AG20443 (cell line): ENCODE data around the gene PDIA5.
A peak's percentile ranks its signal among the peaks of the same experiment; 100 is the strongest.

ENCODE experiments used
- DNase-seq: peaks from one replicate; pipeline ENCODE4 v3.0.0; 2012; ENCODE audit warnings: low spot score, mixed read lengths

Gene PDIA5

DNA sequence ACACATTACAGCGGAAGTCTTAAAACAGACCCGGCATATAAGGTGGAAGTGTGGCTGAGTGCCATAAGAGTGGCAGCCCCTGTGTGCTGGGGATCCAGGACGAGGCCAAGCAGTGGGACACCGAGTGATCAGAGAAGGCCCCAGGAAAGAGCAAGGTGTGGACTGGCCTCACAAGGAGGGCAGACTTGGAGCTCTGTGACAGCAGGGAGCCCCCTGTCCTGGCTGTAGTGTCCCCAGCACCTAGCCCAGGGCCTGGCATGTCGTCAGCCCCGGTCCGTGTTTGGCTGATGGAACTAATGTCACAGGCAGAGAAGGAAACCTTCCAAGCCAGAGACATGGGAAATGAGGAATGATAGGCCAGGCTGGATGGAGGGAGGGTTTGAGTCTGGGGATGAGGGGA, 4.8 kb downstream of the PDIA5 start:
- no peak for DNase-seq

DNA sequence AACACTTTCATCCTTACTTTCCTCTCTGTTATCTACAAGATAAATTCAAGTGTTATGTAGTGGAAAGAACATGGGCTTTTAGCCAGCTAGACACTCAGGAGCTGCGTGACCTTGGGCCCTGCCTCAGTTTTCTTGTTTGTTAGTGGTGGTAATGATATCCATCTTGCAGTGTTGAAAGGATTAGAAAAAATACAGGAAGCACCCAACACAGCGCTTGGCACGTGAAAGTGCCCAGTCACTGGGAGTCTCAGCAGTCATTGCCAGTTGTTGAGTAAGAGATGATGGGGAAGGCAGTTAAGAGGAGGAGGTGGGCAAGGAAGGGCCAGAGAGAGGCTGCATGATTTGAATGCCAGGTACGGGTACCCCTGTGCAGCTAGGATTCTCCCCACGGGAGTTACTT, 5.3 kb downstream of the PDIA5 start:
- no peak for DNase-seq

DNA sequence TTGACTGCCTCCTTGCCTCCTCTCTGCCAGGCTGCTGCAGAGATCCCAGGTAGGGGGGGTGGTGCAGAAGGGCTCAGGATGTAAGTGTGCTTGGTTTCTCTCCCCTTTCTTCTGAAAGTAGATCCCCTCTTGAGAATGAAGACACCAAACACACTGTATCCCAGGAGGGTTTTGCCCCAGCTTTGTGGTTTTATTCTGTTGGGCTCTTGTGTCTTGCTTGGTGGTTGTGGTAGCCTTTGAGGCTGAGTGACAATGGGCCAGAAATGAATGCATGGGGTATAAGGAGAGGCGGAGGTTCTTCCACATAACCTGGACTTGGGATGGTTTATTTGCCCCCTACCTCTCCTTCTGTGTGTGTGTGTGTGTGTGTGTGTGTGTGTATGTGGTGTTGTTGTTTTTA, 5.7 kb downstream of the PDIA5 start:
- no peak for DNase-seq

DNA sequence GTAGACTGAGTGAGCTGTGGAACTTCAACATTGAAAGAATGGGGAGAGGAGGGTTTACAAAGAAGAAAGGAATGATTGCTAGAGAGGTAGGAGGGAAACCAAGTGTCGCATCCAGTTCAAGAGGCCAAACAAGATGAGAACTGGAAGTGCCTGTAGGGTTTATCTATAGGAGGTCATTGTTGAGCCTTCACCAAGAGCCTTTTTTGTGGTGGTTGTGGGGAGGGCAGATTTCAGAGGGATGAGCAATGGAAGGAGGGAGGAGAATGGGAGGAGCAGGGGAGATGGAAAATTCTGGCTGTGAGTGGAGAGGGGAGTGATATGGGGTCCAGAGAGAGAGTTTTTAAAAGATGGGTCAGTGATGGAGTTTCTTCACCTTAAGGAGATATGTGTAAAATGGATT, 8.5 kb downstream of the PDIA5 start:
- DNase-seq, result no peak

DNA sequence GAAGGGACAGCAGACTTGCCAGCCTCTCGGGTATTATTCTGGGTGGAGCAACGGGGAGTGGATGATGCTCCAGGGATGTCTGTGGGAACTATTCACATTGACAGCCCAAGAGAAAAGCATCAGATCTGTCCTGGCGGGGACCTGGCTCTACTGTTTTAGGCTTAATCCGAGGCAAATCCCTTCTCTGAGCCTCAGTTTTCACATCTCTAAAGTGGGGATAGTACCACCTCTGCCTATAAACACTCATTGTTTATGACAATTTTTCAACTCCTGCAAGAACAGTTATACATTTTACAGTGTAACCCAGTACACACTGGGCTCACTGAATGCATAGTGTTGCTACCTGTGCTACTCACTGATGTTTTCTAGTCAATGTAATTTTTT, 9.3 kb downstream of the PDIA5 start:
- no peak for DNase-seq

DNA sequence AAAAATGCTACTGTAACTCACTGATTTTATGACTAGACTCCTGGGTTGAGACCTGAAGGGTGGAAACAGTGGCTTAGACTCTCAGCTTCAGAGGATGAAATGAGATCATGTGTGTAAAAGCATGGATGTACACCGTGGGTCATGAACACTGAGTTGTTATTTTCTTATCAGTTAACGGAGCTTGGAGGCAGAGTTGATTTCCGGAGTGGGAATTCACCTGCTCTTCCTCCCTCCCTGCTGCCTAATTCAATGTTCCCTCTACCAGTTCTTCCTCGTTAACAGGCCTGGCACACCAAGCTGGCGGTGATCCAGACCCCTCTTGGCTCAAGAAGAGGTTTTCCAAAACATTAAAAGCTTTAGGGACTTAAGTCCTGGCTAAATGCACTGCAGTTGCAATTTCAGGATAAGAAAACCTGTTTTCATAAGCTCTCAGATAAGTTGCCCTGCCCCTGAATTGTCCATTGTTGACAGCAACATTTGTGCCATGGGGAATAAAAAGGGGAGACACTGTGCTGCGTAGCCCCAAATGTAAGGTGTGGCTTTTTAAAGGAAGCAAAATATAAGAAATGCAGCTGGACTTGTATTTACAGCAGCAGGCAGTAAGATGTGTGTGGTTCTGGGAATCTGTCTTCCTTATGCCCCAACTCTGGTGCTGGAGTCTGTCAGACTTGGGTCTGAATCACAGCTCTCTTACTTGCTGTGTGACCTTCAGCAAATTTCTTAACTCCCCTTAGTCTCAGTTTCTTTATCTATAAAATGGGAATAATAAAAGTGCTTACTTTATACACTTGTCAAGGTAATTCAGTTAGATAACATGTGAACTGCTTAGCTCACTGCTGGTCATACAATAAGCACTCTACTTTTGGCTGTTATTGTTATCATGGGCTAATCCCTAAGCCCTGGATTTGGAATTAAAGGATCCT, 9.9 kb downstream of the PDIA5 start:
- DNase-seq, result no peak

DNA sequence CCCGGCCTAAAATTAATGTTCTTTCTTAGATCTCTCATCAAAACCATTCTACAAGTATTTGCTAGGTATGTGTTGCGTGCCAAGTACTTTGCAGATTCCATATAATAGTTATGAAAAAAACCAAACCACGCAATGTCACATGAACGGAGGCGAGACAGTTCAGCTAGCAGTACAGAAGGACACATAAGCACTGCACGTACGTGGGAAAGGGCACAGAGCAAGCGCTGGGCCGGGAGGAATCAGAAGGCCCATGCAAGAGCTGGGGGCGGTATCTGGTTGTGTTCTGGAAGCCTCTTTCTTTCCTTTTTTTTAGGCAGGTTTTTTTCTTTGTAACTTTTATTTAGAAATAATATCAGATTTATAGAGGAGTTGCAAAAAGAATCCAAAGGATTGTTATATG, 11.3 kb downstream of the PDIA5 start:
- no peak for DNase-seq

DNA sequence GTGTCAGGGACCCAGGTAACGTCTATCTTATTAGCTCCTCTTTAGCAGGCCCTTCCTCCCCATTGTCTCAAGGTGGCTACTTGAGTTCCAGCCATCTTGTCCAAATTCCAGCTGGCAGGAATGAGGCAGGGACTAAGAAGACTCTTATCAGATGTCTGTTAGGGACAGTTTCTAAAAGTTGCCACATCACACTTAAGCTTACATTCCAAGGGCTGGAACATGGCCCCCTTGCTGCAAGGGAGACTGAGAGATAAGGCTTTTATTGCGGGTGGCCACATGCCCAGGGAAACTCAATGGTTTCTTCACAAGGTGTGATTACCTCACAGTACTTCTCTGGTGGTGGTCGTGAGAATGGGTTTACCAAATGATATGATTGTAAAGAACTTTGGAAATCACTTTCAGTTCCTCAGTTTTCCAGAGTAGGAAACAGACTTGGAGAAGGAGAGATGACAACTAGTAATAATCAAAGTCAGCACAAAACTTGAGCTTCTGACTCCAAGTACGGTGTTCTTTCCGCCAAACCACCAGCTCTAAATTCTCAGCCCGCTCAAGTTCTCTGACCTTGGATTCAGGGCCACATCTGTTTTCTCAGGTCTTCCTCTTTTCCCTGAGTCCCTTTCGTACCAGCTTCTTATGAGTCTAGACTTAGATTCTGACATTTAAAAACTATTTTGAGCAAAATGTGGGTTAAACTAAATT, 14.2 kb downstream of the PDIA5 start:
- no peak for DNase-seq

DNA sequence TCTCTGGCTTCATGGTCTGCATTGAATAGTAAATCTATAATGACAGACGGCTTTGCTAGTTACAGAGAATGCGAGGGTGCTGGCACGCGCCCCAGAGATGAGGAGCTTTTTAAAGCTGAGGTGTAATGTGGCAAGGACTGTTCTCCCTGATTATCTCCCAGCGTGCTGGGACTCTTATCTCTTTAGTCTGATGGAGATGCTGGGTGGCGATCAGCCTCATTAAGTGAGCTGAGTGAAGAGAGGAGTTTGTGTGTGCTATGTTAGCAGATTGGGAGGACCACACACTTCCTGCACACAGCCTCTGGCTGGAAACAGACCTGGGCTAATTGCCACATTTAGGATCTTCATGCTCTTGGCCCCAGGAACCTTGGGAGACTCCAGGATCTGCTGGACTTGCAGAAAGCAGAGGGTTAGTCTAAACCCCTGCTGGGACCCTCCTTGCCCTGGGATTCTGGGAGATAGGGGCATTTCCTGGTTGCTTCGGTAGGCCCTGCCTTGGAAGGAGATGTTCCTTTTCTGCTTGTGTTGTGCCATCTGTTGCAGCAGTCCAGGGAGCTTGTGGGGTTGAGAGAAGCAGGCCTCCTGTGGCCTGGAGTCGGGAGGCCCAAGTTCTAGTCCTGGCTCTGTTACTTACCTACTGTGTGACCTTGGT, 15.0 kb downstream of the PDIA5 start:
- DNase-seq, result no peak

DNA sequence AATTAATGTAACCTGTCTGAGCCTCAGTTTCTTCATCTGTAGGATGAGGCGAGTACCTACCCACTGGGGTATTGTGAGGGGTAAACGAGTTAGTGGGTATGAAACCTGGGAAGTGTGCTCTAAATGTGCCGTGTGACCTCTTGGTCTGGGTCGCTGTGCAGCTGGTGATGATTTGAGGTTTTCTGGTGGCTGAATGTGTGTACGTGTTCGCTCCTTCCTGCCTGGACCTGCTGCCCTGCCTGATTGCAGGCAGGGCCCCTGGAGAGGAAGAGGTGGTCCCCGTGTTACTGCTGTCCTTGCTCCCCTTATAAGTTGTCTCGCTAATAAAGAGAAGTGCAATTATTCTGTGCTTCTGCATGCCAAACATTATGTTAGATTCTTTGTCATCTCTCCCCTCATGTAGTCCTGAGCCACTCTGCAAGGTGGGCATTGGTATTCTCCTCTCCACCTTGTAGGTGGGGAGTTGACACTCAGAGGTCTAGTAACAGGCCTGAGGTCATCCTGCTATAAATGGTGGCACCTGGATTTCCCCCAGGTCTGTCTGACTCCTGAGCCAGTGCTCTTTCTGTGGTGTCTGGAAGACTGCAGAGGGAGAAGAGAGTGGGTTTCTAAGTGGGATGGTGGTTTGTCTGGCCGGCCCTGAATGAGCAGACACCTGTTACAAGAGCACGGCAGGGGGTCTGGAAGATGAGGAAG, 15.7 kb downstream of the PDIA5 start:
- no peak for DNase-seq

DNA sequence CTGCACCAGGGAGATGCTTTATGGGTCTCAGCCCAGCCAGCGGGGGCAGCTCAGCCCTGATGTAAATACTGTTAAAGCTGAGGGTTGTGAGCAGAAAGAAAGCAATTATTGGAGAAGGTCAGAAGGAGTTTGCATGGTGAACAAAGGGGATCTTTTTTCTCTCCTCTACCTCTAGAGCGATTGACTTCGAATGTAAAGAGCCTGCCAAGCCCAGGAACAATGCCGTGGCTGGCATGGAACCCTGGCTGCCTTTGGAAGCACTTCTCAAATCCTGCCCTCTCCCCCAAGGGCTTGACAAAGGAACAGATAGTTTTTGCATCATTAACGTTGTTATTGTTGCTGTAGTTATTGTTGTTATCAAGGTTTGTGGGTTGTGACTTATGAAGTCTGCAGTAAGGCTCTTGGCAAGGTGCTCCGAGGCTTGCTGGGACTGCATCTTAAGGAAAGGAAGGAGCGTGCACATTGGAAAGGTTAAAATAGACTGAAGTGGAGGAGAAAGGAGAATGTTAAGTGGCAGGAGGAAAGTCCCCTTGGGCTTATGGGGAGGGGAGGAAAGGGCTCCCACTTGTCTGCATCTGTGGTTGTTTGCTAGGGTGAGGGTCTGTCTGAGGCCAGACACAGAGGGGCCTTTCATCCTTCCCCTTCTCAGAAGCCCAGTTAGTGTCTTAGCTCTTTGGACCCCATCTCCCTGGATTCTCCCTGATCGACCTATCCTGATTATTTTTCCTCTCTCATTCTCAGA, 16.7 kb downstream of the PDIA5 start:
- no peak for DNase-seq

DNA sequence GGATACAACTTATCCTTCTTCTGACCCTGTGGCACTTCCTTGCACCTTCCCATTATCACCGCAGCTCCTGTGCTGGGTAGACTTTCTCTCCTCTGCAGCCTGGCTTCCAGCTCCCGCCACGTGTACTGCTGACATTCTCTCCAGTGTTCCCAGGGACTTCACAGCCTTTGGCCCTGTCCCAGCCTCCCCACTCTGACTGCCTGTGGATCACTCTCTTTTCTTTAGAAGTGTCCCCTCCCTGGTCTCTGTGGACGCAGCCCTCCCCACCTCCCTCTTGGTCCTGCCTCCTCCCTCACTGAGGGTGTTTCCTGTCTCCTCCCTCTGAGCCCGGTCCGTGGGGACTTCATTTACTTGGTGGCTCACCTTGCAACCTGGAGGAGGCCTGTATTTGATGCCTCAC, 17.4 kb downstream of the PDIA5 start:
- no peak for DNase-seq

DNA sequence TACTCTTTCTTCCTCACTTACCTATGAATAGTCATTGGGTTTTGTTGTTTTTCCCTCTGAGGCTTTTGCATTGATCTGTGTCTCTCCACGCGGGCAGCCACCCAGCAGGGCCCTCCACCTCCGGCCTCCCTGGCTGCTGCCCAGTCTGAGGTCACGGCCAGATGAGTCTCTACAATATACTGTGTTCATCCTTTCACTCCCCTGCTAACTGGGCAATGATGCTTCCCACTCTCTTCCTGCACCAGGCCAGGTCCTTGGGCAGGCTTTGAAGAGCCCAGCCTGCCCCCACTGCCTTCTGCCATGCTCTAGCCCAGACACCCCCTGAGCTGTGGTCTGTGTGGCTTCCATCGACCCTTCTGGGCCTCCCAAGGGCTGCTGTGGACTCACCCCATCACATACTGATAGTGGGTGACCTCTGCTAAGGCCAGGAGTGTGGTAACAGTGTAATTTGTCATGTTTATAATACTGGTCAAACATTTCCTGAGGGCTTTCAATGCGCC, 18.0 kb downstream of the PDIA5 start:
- peak; percentile 36 for DNase-seq

DNA sequence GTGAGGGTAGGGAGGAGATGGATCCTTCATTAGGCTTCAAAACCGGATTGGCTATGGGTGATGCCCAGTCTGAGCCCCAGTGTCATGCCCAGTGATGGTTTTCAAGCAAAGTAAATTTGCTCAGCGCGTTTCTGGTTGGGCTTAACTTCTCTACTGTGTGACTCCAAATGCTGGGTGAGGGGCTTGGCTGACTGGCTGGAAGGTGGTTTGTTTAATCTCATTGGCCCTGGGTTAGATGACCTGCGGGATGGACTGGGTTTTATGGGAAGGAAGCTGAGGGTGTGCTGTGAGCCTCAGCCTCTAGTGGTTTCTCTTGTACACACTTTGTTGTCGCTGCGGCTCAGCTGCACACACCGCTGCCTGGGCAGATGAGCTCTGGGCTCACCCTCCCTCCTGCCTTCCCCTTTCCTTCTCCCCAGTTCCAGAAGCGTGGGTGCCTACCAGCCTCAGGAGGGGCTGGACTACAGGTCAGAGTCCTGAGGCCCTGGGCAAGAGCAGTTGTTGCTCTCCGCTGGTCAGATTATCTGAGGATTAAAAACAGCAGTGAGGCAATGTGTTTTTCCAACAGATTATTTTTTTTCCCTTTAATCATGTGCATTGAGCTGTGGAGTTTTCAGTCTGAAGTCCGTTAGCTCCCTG, 18.6 kb downstream of the PDIA5 start:
- DNase-seq, result no peak

DNA sequence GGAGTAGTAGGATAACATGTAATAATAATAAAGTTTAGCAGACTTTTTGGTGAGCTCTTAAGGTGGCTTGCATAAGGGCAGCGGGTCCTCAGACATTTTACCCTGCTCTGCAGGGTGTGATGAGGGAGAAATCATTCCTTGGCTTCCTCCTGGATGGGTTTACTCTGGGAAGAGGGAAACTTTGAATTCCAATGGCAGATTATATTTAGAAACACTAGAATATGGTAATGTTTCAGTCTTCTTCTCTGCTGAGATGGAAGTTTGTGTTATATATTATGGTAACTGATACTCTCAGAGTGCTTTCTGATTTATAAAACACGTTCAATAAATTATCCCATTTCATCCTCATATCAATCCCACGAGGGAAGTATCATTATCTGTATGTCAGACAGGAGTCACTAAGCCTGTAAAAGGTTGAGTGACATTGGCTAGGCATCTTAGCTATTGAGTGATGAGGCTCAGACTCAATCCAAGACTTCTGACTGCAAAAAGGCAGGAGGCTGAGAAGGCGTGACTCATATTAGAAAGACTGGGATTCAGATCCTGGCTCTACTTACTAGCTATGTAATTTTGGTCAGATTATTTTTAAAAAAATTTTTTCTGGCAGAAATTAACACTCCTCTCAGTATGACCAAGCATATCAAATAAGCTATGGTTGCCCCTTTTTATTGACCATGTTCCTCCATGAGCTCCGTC, 19.3 kb downstream of the PDIA5 start:
- DNase-seq, result no peak

DNA sequence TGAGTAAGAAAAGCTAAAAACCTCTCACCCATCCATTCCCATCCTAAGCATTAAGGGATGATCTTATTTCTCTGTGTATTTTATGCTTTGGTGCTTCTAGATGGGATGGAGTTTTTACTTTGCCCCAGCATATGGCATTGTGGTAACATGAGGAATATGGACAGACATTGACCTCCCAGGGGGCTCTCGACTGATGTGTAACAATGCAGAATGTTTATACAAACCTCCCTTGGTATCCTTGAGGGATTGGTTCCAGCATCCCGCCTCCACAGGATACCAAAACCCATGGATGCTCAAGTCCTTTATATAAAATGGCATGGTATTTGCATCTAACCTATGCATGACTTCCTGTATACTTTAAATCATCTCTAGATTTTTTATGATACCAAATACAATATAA, 21.6 kb downstream of the PDIA5 start:
- no peak for DNase-seq

DNA sequence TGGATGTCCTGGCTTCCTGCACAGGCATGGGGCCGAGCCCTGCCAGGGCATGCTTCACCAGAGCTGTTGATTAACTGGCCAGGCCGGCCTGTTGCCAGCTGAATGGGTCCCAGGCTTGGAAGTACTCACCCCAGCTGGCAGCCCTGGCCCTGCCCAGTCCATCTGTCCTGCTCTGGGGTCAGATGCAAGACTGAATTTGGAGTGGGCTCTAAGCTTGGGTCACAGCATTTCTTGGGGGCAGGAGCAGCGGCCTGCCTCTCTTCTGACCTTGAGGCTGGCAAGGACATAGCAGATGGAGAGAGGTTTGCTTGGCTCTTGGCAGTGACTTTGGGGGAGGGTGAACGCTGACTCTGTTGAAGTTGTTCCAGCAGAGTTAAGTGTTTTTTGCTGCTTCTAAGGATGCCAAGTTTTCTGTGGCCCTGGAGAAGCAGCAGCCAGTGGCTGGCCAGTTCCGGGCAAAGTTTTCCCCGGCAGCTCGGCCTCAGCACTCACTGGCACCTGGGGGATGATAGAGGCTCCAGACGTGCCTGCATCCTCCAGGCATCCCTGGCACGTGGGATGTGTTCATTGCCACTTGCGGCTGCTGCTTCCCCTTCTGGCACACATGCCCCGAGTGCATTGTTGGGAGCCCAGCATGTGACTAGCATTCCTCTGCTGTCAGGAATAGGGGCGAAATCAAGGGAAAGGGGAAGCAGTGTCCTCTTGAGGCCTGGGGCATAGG, 22.9 kb downstream of the PDIA5 start:
- peak; percentile 59 for DNase-seq

DNA sequence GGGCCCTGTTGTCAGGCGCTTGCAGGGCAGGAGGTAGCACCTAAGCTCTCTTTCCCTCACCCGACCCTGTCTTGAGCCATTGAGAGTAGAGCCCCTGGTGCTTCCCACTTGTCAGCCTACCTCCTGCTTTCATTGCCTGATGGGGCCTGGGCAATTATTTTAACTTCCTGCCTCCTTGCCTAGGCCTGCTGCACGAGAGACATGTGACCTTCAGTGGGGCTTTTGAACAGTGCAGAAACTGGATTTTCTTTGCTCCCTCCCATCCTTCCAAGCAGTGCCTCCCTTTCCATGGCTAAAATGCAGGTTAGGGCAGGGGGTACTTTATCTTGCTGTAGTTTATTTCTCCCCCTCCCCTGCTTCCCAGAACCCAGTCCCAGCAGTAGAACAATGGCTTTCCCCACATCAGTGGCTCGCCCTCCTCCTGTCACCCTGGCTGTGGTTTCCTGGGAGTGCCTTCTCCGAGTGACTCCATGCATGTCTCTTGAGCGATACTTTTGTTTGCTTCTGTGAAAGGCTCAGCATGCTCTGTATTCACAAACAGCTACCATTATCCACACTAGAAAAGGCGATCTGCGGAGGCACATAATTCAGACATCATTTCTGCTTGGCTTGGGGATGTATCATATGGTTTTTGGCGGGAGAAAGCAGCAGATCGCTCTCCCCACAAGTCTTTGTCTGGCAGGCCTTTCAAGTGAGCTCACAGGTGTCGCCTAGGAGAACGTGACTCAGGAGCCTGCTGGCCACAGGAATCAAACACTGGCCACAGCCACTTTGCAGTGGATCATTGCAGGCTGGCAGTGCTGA, 24.1 kb downstream of the PDIA5 start:
- no peak for DNase-seq

DNA sequence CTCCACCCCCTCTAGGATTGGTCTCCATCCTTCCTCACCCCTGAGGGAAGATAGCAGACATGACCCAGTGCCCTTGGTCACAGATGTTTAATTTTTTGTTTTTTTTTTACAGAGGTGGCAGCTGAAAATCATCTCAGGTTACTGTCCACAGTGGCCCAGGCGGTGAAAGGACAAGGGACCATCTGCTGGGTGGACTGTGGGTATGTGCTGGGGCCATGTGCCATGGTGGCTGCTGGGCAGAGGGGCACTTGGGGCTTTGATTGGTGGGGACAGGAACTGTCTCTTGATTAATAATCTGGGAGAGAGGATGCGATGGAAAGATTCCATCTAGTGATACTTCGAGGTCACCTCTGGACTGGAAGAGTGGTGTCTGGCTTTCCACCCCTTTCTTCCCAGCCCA, 25.4 kb downstream of the PDIA5 start:
- no peak for DNase-seq
